ENCODE results near the gene SUPT5H. TPM values are rescaled to one million over a fixed set of nuclear protein-coding genes. Genes with fewer than 3 reads are reported as not detected.

SUPT5H gene
- 100 to 1,000 TPM; 144 to 150 TPM for total RNA-seq

DNA sequence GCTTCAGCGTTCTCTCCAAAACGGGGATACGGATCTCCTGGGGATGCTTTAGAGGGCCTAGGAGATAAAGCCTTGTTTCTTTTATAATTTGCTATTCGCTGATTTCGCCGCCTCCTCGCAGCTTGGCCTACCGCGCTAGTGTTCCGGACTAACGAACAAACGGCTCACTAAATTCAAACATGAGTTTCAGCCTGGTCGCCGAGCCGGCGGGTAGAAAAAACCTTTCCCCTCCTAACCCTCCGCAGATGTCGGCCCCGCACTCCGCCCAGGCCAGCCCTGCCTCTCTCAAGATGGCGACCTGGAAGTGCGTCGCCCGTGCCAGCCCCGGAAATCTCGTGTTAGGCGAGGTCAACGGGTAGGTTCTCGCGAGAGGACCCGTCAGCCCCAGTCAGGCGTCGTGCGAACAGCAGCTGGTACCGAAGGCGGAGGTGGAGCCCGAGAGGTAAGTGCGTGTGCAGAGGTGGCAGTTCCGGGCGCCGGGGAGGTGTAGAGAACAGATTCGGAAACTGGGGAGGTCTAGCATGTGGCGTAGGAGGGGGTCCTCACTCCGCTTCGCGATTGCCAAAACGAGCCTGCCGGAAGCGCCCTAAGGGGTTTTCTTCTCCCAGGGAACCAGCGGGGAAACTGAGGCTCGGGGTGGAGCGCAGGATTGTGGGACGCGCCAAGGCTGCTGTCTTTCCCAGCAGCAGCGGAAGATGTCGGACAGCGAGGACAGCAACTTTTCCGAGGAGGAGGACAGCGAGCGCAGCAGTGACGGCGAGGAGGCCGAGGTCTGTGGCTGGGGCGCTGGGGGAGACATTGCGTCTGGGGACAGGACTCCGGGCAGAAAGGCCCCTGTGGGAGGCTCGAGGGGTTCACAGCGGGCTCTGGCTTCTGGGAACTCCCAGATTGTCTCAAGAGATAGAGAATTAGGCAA is at the start of gene SUPT5H:
Gene SUPT5H (plus strand): TSS at position 387 of the 916 bp plus-strand sequence. CDS start 309 bp downstream, at position 696.
- no peaks in the 10 kb centered on the region for H3K9me3 Mint-ChIP-seq

DNA sequence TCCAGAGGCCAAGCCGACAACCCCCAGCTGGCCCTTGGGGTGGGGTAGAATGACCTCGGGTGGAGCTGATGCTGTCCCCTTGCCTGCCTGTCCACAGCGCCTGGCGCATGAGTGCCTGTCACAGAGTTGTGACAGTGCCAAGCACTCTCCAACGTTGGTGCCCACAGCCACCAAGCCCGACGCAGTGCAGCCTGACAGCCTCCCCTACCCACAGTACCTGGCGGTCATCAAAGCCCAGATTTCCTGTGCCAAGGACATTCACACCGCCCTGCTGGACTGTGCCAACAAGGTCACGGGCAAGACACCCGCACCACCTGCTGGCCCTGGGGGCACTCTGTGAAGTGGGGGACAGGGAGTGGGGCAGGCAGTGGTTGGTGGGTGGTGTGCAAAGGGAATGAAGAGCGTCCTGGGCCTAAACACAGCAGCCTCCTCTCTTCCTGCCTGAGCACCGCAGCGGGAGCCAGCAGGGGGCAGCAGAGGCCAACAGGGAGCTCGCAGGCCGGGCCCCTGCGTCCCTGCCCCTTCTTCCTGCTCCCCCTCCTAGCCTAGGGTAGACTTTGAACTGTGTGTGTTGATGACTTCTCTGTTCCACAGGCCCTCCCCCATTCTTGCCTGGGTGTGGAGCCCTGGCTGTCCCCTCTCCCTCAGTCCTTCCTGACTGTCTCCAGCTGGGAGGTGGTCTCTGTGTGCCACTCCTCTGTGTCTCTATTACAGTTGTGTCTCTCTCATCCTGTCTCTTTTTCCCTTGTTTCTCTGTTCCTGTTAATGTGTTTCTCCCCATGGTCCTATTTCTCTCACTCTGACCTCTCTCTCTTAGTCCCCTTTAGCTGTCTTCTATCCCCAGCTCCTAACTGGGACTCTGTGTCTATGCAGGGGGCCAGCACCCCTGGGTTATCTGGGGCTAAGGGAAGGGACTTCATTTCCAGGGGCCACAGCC is 47.8 kb upstream of the SUPT5H start:
- Mint-ChIP-seq H3K27me3 (no peaks in the 10 kb centered on the region), H3K9me3 (no peaks in the 10 kb centered on the region), H3K4me3 (peak overlapping the region; percentile 64), H3K27ac (peak overlapping the region; percentile 88), H3K4me1 (peaks cover 72% of the 10 kb centered on the region), H3K36me3 (ENCODE audit: low read depth) (peaks cover 39% of the 10 kb centered on the region)
- DNase-seq: peak; percentile 94
- CTCF ChIA-PET: interaction anchor here (0.5 to 3.6 kb wide), 27 partner anchors 8 to 292 kb away, joined by 3 to 69 read pairs (median 5); partner anchors contain the start of genes EID2B, GMFG, PLEKHG2 and RPS16
- POLR2A ChIA-PET: interaction anchor here (0.8 to 1.9 kb wide), 3 partner anchors 10 to 38 kb away, joined by 3 to 10 read pairs (median 8); partner anchors contain the start of genes RPS16 and ZFP36

More for the DNA sequence above, at the start of gene SUPT5H:
- peaks cover 55% of the 10 kb centered on the region for H3K4me1 Mint-ChIP-seq
- DNase-seq: peak; percentile 99
- H3K4me3 Mint-ChIP-seq: peak within 1 kb of the TSS; percentile 92
- POLR2A ChIA-PET: interaction anchor here (0.6 to 2.1 kb wide), 2 partner anchors 10 to 17 kb away, joined by 5 to 8 read pairs; partner anchors contain the start of gene RPS16
- H3K36me3 Mint-ChIP-seq (ENCODE audit: low read depth): peaks cover 34% of the 10 kb centered on the region
- CTCF ChIA-PET: interaction anchor here (0.7 to 2.3 kb wide), 5 partner anchors 9 to 47 kb away, joined by 3 to 10 read pairs (median 4); partner anchors contain the start of gene RPS16
- peak within 1 kb of the TSS; percentile 97 for H3K27ac Mint-ChIP-seq
- H3K27me3 Mint-ChIP-seq: no peaks in the 10 kb centered on the region

DNA sequence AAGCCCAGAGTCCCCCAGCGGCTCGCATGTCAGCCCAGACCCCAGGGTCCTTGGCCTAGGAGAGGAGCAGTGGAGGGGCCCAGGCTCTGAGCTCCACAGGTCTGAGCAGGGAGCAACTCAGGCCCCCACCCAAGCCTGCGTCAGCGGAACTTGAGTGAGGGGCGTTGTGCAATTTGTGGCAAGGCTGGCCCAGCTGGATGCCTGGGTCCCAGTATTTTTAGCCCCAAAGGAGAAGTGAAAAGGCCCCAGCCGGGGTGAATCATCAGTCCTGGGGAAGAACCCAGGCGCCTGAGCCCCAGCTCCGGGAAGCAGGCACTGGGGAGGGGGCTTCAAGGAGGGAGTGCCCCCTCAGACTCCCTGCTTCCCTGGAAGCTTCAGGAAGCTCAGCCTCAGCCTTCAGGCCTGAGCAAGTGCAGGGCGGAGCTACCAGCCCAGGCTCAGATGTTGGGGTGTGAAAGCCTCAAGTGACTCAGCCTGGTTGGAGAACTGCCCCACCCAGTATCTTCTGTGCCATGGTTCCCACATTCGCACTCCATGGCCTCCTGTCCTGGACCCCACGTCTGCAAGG is 47.0 kb upstream of the SUPT5H start:
- ChIA-PET CTCF (interaction anchor here (0.6 to 3.6 kb wide), 26 partner anchors 9 to 276 kb away, joined by 3 to 69 read pairs (median 5); partner anchors contain the start of genes EID2B, GMFG, PLEKHG2 and RPS16), POLR2A (interaction anchor here (0.6 to 1.9 kb wide), 4 partner anchors 9 to 37 kb away, joined by 3 to 10 read pairs (median 6); partner anchors contain the start of genes RPS16 and ZFP36)
- peaks cover 37% of the 10 kb centered on the region for H3K36me3 Mint-ChIP-seq (ENCODE audit: low read depth)
- H3K27me3 Mint-ChIP-seq: no peaks in the 10 kb centered on the region
- peaks cover 71% of the 10 kb centered on the region for H3K4me1 Mint-ChIP-seq
- H3K27ac Mint-ChIP-seq: peak overlapping the region; percentile 88
- peak overlapping the region; percentile 64 for H3K4me3 Mint-ChIP-seq
- DNase-seq: peak; percentile 48
- no peaks in the 10 kb centered on the region for H3K9me3 Mint-ChIP-seq

DNA sequence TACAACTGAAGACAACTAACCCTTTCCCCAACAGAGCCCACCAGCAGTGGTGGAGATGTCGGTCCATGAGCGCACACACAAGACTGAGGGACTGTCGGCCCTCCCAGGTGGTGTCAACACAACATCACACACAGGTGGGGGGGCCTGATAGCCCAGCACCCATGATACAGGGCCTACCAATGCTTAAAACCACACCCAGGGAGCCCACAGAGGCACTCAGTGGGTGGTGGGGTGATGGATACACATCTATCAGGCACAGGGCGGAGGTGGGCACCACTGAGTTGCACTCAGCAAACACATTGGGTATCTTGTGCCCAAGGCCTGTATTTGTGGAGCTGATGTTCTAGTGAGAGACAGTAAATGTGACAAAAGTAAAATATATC is 45.7 kb upstream of the SUPT5H start:
- Mint-ChIP-seq H3K27me3 (no peaks in the 10 kb centered on the region), H3K36me3 (ENCODE audit: low read depth) (peaks cover 31% of the 10 kb centered on the region), H3K4me3 (no peak overlapping the region), H3K27ac (peak overlapping the region; percentile 88), H3K4me1 (peaks cover 75% of the 10 kb centered on the region), H3K9me3 (no peaks in the 10 kb centered on the region)
- DNase-seq: no peak
- ChIA-PET CTCF (interaction anchor here (4.4 kb wide), 1 partner anchor 12 kb away, joined by 47 read pairs; the partner anchor contains the start of gene PLEKHG2), POLR2A (no interaction called here)

DNA sequence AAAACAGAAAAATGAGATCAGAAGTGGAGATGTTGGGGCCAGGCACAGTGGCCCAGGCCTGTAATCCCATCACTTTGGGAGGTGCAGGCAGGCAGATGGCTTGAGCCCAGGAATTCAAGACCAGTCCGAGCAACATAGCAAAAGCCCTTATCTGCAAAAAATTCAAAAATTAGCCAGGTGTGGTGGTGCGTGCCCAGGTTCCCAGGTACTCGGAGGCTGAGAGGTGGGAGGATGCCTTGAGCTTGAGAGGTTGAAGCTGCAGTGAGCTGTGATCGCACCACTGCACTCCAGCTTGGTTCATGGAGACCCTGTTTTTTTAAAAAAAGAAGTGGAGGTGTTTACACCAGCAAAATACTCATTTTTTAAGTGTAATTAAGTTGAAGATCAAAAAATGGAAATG is 45.3 kb upstream of the SUPT5H start:
- DNase-seq: no peak
- H3K27me3 Mint-ChIP-seq: no peaks in the 10 kb centered on the region
- peak overlapping the region; percentile 76 for H3K27ac Mint-ChIP-seq
- ChIA-PET CTCF (interaction anchor here (4.4 kb wide), 1 partner anchor 12 kb away, joined by 47 read pairs; the partner anchor contains the start of gene PLEKHG2), POLR2A (no interaction called here)
- H3K4me1 Mint-ChIP-seq: peaks cover 77% of the 10 kb centered on the region
- no peak overlapping the region for H3K4me3 Mint-ChIP-seq
- peaks cover 29% of the 10 kb centered on the region for H3K36me3 Mint-ChIP-seq (ENCODE audit: low read depth)
- no peaks in the 10 kb centered on the region for H3K9me3 Mint-ChIP-seq

DNA sequence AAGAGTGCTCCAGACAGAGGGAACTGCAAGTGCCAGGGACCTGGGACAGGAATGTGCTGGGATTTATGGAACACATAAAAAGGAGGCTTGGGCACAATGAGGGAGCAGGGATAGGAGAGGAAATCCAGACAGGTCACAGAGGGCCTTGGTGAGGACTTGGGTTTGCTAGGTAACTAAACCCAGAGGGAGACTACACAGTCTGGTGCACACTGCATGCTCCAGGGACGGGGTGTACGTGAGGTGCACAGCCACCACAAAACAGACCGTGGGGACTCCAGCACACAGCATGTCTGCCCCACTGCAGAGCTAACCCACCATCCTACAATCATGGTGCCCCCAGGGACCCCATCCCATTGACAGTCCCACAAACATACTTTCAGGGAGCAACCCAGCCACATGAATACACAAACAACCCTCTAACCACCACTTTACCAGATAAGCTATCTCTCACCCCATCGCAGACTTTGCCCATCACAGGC is 44.3 kb upstream of the SUPT5H start:
- H3K4me3 Mint-ChIP-seq: peak overlapping the region; percentile 76
- H3K4me1 Mint-ChIP-seq: peaks cover 80% of the 10 kb centered on the region
- H3K27ac Mint-ChIP-seq: peak overlapping the region; percentile 96

DNA sequence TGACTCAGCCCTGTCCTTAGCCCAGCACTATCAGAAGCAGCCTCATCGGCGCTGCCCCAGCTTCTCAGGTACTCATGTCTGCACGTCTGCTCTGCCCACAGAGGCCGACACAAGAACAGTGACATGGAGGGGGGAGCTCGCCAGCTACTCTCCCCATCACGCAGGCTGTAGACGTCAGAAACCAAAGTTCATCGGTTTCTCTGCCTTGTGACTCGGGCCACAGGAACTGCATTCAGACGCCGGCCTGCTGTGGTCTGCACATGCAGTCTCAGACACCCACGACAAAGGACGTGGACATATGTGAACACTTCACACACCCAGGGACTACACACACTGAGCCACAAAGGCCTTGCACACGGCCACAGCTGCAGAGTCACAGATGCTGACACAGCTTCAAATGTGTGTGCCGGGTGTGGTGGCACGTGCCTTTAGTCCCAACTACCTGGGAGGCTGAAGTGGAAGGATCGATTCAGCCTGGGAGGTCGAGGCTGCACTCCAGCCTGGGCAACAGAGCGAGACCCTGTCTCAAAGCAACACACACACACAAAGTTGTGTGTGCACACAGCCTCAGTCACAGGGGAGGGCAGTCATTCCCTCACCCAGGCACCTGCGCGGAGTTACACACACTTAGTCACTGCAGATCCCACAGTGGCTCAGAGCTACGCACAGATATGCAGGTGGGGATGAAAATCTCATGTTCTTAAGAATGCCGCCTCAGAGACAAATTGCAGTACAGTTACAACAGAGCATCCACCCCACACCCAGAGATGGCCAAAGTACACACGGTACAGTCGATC is 43.6 kb upstream of the SUPT5H start:
- no peaks in the 10 kb centered on the region for H3K9me3 Mint-ChIP-seq
- H3K4me3 Mint-ChIP-seq: peak overlapping the region; percentile 76
- H3K4me1 Mint-ChIP-seq: peaks cover 83% of the 10 kb centered on the region
- peak overlapping the region; percentile 96 for H3K27ac Mint-ChIP-seq
- no peaks in the 10 kb centered on the region for H3K27me3 Mint-ChIP-seq
- ChIA-PET POLR2A (interaction anchor here (0.5 to 1.6 kb wide), 5 partner anchors 10 to 1866 kb away, joined by 3 to 16 read pairs (median 4); partner anchors contain the start of gene RPS16), CTCF (interaction anchor here (0.6 to 4.4 kb wide), 8 partner anchors 10 to 257 kb away, joined by 3 to 47 read pairs (median 4); partner anchors contain the start of genes MED29, PLEKHG2, SAMD4B and SUPT5H)
- H3K36me3 Mint-ChIP-seq (ENCODE audit: low read depth): peaks cover 21% of the 10 kb centered on the region
- DNase-seq: peak; percentile 80

More for the DNA sequence above, 44.3 kb upstream of the SUPT5H start:
- DNase-seq: no peak
- Mint-ChIP-seq H3K9me3 (no peaks in the 10 kb centered on the region), H3K36me3 (ENCODE audit: low read depth) (peaks cover 21% of the 10 kb centered on the region), H3K27me3 (no peaks in the 10 kb centered on the region)
- ChIA-PET CTCF (interaction anchor here (0.6 to 4.4 kb wide), 7 partner anchors 9 to 95 kb away, joined by 3 to 47 read pairs (median 4); partner anchors contain the start of genes MED29, PLEKHG2, SAMD4B and SUPT5H), POLR2A (interaction anchor here (0.6 to 1.6 kb wide), 4 partner anchors 10 to 1866 kb away, joined by 3 to 16 read pairs (median 4); partner anchors contain the start of gene RPS16)

DNA sequence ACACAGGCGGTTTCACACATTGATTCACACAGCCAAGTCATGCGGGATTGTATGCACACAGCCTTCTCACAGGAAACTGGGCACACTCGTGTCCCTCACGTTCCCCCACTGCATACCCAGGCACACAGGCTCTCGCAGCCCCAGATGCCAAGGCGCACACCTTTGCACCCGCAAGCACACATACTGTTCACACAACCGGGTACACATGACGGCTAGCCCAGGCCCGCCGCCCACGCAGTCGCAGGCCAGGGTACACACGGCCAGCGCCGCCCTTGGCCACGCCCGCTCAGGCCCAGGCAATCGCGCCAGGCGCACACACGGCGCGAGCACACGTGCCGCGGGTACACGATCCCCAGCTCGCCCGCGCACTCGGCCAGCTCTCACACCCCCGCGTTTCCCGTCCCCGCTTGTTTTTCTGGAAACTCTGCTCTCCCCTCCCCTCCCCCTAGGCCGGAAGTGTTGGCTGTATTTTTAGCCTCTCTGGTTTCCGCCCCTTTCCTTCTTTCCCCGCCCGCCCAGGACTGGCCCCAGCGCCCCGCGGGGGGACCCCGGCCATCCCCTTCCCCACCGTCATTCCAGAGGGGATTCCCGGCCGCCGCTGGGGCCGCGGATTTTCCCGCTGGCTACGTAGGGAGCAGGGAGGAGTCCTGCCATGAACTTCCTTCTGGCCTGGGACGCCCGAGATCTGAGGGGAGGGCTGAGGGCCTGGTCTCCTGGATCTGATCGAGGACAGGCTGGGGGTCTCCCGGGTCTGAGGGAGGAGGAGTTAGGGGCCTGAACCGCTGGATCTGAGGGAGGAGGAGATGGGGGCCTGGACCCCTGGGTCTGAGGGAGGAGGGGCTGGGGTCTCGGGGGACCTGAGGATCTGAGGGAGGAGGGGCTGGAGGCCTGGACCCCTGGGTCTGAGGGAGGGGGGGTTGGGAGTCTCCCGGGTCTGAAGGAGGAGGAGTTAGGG is 42.8 kb upstream of the SUPT5H start:
- peak overlapping the region; percentile 96 for H3K27ac Mint-ChIP-seq
- ChIA-PET CTCF (interaction anchor here (1.3 to 4.4 kb wide), 4 partner anchors 9 to 67 kb away, joined by 4 to 47 read pairs (median 5); partner anchors contain the start of genes GMFG, PLEKHG2, SAMD4B and SUPT5H), POLR2A (no interaction called here)
- DNase-seq: peak; percentile 91
- no peaks in the 10 kb centered on the region for H3K9me3 Mint-ChIP-seq
- H3K27me3 Mint-ChIP-seq: no peaks in the 10 kb centered on the region
- H3K36me3 Mint-ChIP-seq (ENCODE audit: low read depth): peaks cover 22% of the 10 kb centered on the region
- H3K4me3 Mint-ChIP-seq: peak overlapping the region; percentile 76
- H3K4me1 Mint-ChIP-seq: peaks cover 75% of the 10 kb centered on the region

DNA sequence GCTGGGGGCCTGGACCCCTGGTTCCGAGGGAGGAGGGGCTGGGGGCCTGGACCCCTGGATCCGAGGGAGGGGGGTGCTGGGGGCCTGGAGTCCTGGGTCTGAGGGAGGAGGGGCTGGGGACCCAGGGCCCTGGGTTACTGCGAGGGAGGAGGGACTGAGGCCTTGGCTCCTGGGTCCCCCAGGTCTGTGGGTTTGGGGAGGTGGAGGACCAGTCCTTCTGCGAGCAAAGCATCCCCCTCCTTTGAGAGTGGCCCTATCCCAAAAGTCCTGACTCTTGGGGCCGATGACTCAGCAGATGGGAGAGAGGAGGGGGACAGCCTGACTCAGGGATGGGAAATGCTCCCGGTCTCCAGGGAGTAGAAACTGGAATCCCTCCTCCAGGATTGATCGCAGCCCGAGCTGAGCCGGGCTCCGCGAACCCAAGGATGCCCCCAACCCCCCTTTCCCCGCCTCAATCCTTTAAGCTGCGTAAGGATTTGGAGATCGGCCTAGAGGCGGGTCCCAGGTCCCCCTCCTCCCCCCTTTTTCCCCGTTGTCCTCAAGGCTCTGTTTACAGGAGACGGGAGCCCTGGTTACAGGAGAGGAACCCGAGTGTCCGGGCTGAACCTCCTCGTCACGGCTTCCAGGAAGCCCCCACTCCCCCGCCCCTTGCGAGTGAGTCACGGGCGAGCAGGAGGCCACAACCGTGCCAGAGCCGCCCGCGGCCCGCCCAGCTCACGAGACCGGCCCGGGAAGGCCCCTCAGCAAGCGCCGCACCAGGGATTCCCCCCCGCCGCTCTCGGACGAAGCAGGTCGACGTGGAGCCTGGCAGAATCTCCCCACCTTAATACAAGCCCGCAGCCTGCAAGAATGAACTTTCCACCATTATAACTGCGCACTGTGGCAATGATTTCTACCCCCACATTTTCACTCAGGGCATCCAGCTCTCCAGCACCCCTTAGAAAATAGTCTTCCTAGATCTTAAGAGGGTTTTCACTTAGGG is 41.8 kb upstream of the SUPT5H start:
- CTCF ChIA-PET: interaction anchor here (1.9 to 4.4 kb wide), 3 partner anchors 8 to 68 kb away, joined by 4 to 47 read pairs (median 11); partner anchors contain the start of genes GMFG, MED29, PAF1 and PLEKHG2
- H3K4me3 Mint-ChIP-seq: peak overlapping the region; percentile 76
- H3K9me3 Mint-ChIP-seq: no peaks in the 10 kb centered on the region
- no peaks in the 10 kb centered on the region for H3K27me3 Mint-ChIP-seq
- peak overlapping the region; percentile 96 for H3K27ac Mint-ChIP-seq
- H3K4me1 Mint-ChIP-seq: peaks cover 67% of the 10 kb centered on the region
- peak; percentile 91 for DNase-seq
- peaks cover 31% of the 10 kb centered on the region for H3K36me3 Mint-ChIP-seq (ENCODE audit: low read depth)
- POLR2A ChIA-PET: interaction anchor here (0.7 kb wide), 1 partner anchor 552 kb away, joined by 3 read pairs; no protein-coding TSS in a partner anchor

All from activated CD4-positive, alpha-beta T cell treated with anti-CD3 and anti-CD28 coated beads, Interleukin-2, amount 10 ng/mL, durations not matched to agents 7 days and 5 days (primary cell).